ENCODE measurements around the gene SOST.

The SOST gene

GRCh38 chr17:43778337-43779144 lies 19.9 kb upstream of the SOST start, which contains the start of gene DUSP3:
DUSP3 (minus strand) TSS chr17:43778977; CDS start chr17:43778924, 53 bp downstream.
- intact Hi-C loops (cut with DNase I), result loop anchor here (1.0 kb wide), 1 partner anchor 68 kb away; no protein-coding TSS in a partner anchor
- peak; percentile 86 to 99 (median 92) for DNase-seq

GRCh38 chr17:43774304-43775250 lies 16.0 kb upstream of the SOST start:
- intact Hi-C loops (cut with DNase I), result no loop called here
- DNase-seq, result peak in 1 of 10 donors; percentile 31

- DNase-seq, result peak in 1 of 10 donors; percentile 75
- intact Hi-C loops (cut with DNase I), result no loop called here
Observed at GRCh38 chr17:43772877-43773648, 14.5 kb upstream of the SOST start.

GRCh38 chr17:43771463-43771862 lies 12.9 kb upstream of the SOST start:
- no peak for DNase-seq
- intact Hi-C loops (cut with DNase I), result no loop called here

- intact Hi-C loops (cut with DNase I), result no loop called here
- no peak for DNase-seq
Observed at GRCh38 chr17:43770957-43771356, 12.4 kb upstream of the SOST start.

GRCh38 chr17:43769859-43770258 lies 11.3 kb upstream of the SOST start:
- intact Hi-C loops (cut with DNase I), result no loop called here
- peak in 1 of 10 donors; percentile 55 for DNase-seq

GRCh38 chr17:43769426-43769825 lies 10.8 kb upstream of the SOST start:
- peak in 1 of 10 donors; percentile 65 for DNase-seq
- intact Hi-C loops (cut with DNase I), result no loop called here

GRCh38 chr17:43768943-43769342 lies 10.4 kb upstream of the SOST start:
- peak in 1 of 10 donors; percentile 32 for DNase-seq
- intact Hi-C loops (cut with DNase I), result no loop called here

GRCh38 chr17:43768382-43768781 lies 9.8 kb upstream of the SOST start:
- intact Hi-C loops (cut with DNase I), result no loop called here
- DNase-seq, result peak in 7 of 10 donors; percentile 21 to 86 (median 31)

GRCh38 chr17:43767713-43768059 lies 9.1 kb upstream of the SOST start:
- intact Hi-C loops (cut with DNase I), result no loop called here
- DNase-seq, result peak in 1 of 10 donors; percentile 53

GRCh38 chr17:43767053-43767712 lies 8.6 kb upstream of the SOST start:
- intact Hi-C loops (cut with DNase I), result no loop called here
- peak in 1 of 10 donors; percentile 43 for DNase-seq

GRCh38 chr17:43766413-43767052 lies 7.9 kb upstream of the SOST start:
- intact Hi-C loops (cut with DNase I), result no loop called here
- peak in 8 of 10 donors; percentile 54 to 91 (median 70) for DNase-seq

- intact Hi-C loops (cut with DNase I), result loop anchor here (1.0 to 5.0 kb wide), 2 partner anchors 66 to 183 kb away; no protein-coding TSS in a partner anchor
- peak; percentile 84 to 99 (median 95) for DNase-seq
Observed at GRCh38 chr17:43760254-43760852, 1.8 kb upstream of the SOST start.

- DNase-seq, result no peak
- intact Hi-C loops (cut with DNase I), result loop anchor here (1.0 to 5.0 kb wide), 2 partner anchors 66 to 183 kb away; no protein-coding TSS in a partner anchor
Observed at GRCh38 chr17:43759836-43760235, 1.2 kb upstream of the SOST start.

GRCh38 chr17:43758086-43758485 lies 505 bp downstream of the SOST start:
- no peak for DNase-seq
- intact Hi-C loops (cut with DNase I), result no loop called here

- DNase-seq, result peak in 1 of 10 donors; percentile 58
- intact Hi-C loops (cut with DNase I), result no loop called here
Observed at GRCh38 chr17:43757171-43757660, 1.4 kb downstream of the SOST start.

GRCh38 chr17:43756201-43756600 lies 2.4 kb downstream of the SOST start:
- no peak for DNase-seq
- intact Hi-C loops (cut with DNase I), result no loop called here

GRCh38 chr17:43755389-43755875 lies 3.2 kb downstream of the SOST start:
- peak in 2 of 10 donors; percentile 84 to 88 for DNase-seq
- intact Hi-C loops (cut with DNase I), result no loop called here

Data from posterior cingulate gyrus (tissue), 11 donors.